ENCODE data around the gene PALM.

- TF ChIP-seq CTCF (conservative IDR thresholded peaks at IDR 0.05; ENCODE audit: low read length) (no peak), EZH2phosphoT487 (IDR thresholded peaks at IDR 0.05; ENCODE audit: borderline replicate concordance, low read depth, low read length) (no peak)
Measured at GRCh38 chr19:678791-679388, 29.8 kb upstream of the PALM start.
